ENCODE measurements around the gene EYS.
"Not testable (repeated sequence)": the region's sequence is repeated elsewhere in the genome, so short reads cannot be mapped to it uniquely, and the experiment has no call there.

EYS gene

GRCh38 chr6:64037427-64037826, 1669.6 kb downstream of the EYS start:
- TF ChIP-seq, protein P1, sequence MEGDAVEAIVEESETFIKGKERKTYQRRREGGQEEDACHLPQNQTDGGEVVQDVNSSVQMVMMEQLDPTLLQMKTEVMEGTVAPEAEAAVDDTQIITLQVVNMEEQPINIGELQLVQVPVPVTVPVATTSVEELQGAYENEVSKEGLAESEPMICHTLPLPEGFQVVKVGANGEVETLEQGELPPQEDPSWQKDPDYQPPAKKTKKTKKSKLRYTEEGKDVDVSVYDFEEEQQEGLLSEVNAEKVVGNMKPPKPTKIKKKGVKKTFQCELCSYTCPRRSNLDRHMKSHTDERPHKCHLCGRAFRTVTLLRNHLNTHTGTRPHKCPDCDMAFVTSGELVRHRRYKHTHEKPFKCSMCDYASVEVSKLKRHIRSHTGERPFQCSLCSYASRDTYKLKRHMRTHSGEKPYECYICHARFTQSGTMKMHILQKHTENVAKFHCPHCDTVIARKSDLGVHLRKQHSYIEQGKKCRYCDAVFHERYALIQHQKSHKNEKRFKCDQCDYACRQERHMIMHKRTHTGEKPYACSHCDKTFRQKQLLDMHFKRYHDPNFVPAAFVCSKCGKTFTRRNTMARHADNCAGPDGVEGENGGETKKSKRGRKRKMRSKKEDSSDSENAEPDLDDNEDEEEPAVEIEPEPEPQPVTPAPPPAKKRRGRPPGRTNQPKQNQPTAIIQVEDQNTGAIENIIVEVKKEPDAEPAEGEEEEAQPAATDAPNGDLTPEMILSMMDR (conservative IDR thresholded peaks at IDR 0.05) = no peak
- TF ChIP-seq ZFX (IDR thresholded peaks at IDR 0.05) = no peak
- no peak overlapping the region for H3K27ac ChIP-seq

DNA sequence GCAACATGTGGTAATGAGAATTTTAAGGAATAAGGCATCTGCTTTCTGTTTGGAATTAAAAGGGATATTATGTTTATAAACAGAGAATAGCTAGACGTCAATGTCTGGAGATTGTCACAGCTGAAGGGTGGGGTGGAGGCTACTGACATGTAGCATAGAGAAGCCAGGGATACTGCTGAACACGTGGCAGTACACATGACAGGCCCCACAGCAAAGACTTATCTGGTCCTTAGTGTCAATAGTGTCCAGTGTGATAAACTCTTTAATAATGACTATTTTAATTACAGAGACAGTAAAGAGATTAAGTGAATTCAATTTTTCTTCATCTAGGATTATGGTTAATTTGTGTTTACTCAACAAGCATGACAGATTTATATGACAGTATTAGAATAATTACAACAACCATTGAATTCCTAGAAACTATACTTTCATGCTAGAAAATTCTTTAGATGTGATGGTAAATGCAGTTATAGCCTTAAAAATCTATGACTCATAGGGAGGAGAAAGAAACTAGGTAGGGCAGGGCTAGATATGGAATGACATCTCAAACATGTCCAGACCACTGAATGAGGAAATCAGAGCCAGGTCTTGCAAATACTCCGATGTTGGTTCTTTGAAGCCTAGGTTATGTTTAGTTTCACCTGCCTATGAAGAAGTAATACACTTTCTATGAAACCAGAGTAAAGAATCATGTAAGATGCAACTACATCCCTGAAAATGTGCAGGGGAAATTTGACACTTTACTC, 1671.9 kb downstream of the EYS start:
- TF ChIP-seq ZFX (IDR thresholded peaks at IDR 0.05) = no peak
- TF ChIP-seq, protein P1 (conservative IDR thresholded peaks at IDR 0.05) = no peak
- no peak overlapping the region for H3K27ac ChIP-seq

GRCh38 chr6:64034291-64034690, 1672.7 kb downstream of the EYS start:
- TF ChIP-seq, protein P1 (conservative IDR thresholded peaks at IDR 0.05) = no peak
- no peak for TF ChIP-seq ZFX (IDR thresholded peaks at IDR 0.05)
- no peak overlapping the region for H3K27ac ChIP-seq

- not testable (repeated sequence) for H3K27ac ChIP-seq
These were observed 1675.9 kb downstream of the EYS start for GRCh38 chr6:64030950-64031618.

DNA sequence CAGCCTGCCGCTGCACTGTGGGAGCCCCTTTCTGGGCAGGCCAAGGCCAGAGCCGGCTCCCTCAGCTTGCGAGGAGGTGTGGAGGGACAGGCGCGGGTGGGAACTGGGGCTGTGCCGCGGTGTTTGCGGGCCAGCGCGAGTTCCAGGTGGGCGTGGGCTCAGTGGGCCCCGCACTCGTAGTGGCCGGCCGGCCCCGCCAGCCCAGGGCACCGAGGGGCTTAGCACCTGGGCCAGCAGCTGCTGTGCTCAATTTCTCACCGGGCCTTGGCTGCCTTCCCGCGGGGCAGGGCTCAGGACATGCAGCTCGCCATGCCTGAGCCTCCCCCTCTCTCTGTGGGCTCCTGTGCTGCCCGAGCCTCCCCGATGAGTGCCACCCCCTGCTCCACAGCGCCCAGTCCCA, 1683.3 kb downstream of the EYS start:
- TF ChIP-seq, protein P1 (conservative IDR thresholded peaks at IDR 0.05) = no peak
- no peak overlapping the region for H3K27ac ChIP-seq

- TF ChIP-seq ZFX (IDR thresholded peaks at IDR 0.05) = no peak
- TF ChIP-seq, protein P1 (conservative IDR thresholded peaks at IDR 0.05) = no peak
- no peak overlapping the region for H3K27ac ChIP-seq
These were observed 1692.4 kb downstream of the EYS start for GRCh38 chr6:64014595-64014994.

- TF ChIP-seq, protein P1 (conservative IDR thresholded peaks at IDR 0.05) = no peak
- no peak for TF ChIP-seq ZFX (IDR thresholded peaks at IDR 0.05)
- H3K27ac ChIP-seq = no peak overlapping the region
These were observed 1694.0 kb downstream of the EYS start for GRCh38 chr6:64013011-64013410.

Measured in C4-2B (cell line).